HepG2 (cell line): ENCODE data around the gene RGCC. TPM values are rescaled to one million over a fixed set of nuclear protein-coding genes. Genes with fewer than 3 reads are reported as not detected.

Experiments
- ATF1 ChIP-seq: IDR thresholded peaks from 2 replicates; pipeline ENCODE4 v1.6.1; 2016; ENCODE audit warnings: mild to moderate bottlenecking, control low read depth
- CBFB ChIP-seq: sonication (generic); formaldehyde crosslinking; IDR thresholded peaks from 2 replicates; pipeline ENCODE4 v1.4.0; 2020; ENCODE audit warnings: missing genetic modification reagents
- CC2D1A ChIP-seq: sonication (generic); formaldehyde crosslinking; IDR thresholded peaks from 2 replicates; pipeline ENCODE4 v1.8.1; 2023; ENCODE audit warnings: mild to moderate bottlenecking, missing genetic modification reagents
- CENPBD1 ChIP-seq: sonication (generic); formaldehyde crosslinking; IDR thresholded peaks from 2 replicates; pipeline ENCODE4 v1.8.0; 2022; ENCODE audit warnings: missing genetic modification reagents, low read depth, mild to moderate bottlenecking, borderline replicate concordance
- FOXO4 ChIP-seq: sonication (generic); formaldehyde crosslinking; conservative IDR thresholded peaks from 2 replicates; pipeline ENCODE4 v1.8.1; 2023; ENCODE audit warnings: missing genetic modification reagents
- HOXD1 ChIP-seq: sonication (generic); formaldehyde crosslinking; IDR thresholded peaks from 2 replicates; pipeline ENCODE4 v1.5.0; 2020; ENCODE audit warnings: missing genetic modification reagents
- KLF12 ChIP-seq: sonication (generic); formaldehyde crosslinking; IDR thresholded peaks from 2 replicates; pipeline ENCODE4 v1.4.0; 2020; ENCODE audit warnings: missing genetic modification reagents, borderline replicate concordance
- NCOR1 ChIP-seq: fragments of 200-600 bp; sonication (generic); IDR thresholded peaks from 2 replicates; pipeline ENCODE4 v1.7.0; 2017; ENCODE audit warnings: antibody characterized with exemption, low read length, borderline replicate concordance
- PHF20 ChIP-seq: sonication (generic); formaldehyde crosslinking; IDR thresholded peaks from 2 replicates; pipeline ENCODE4 v1.5.0; 2020; ENCODE audit warnings: mild to moderate bottlenecking, missing genetic modification reagents
- REL ChIP-seq: sonication (generic); formaldehyde crosslinking; conservative IDR thresholded peaks from 2 replicates; pipeline ENCODE4 v1.8.0; 2022; ENCODE audit warnings: mild to moderate bottlenecking, missing genetic modification reagents, moderate library complexity
- SALL1 ChIP-seq: sonication (generic); formaldehyde crosslinking; IDR thresholded peaks from 2 replicates; pipeline ENCODE4 v1.8.0; 2022; ENCODE audit warnings: mild to moderate bottlenecking, missing genetic modification reagents
- SP140L ChIP-seq: sonication (generic); formaldehyde crosslinking; IDR thresholded peaks from 2 replicates; pipeline ENCODE4 v1.4.0; 2020; ENCODE audit warnings: missing genetic modification reagents, borderline replicate concordance
- TGIF2 ChIP-seq: IDR thresholded peaks from 2 replicates; pipeline ENCODE4 v1.6.1; 2016; ENCODE audit warnings: control low read depth, missing compliant biosample characterization
- TOPORS ChIP-seq: sonication (generic); formaldehyde crosslinking; IDR thresholded peaks from 2 replicates; pipeline ENCODE4 v1.8.0; 2023; ENCODE audit warnings: mild to moderate bottlenecking, missing genetic modification reagents
- ZNF263 ChIP-seq: sonication (generic); formaldehyde crosslinking; IDR thresholded peaks from 2 replicates; pipeline ENCODE4 v1.4.0; 2020; ENCODE audit warnings: missing genetic modification reagents
- ZNF280D ChIP-seq: sonication (generic); formaldehyde crosslinking; IDR thresholded peaks from 2 replicates; pipeline ENCODE4 v1.5.1; 2020; ENCODE audit warnings: mild to moderate bottlenecking, missing genetic modification reagents
- ZNF281 ChIP-seq: sonication (generic); formaldehyde crosslinking; IDR thresholded peaks from 2 replicates; pipeline ENCODE4 v1.4.0; 2020; ENCODE audit warnings: missing genetic modification reagents, borderline replicate concordance
- ZNF30 ChIP-seq: sonication (generic); formaldehyde crosslinking; IDR thresholded peaks from 2 replicates; pipeline ENCODE4 v1.5.0; 2020; ENCODE audit warnings: mild to moderate bottlenecking, missing genetic modification reagents
- ZNF343 ChIP-seq: sonication (generic); formaldehyde crosslinking; IDR thresholded peaks from 2 replicates; pipeline ENCODE4 v1.4.0; 2020; ENCODE audit warnings: mild to moderate bottlenecking, missing genetic modification reagents
- ZSCAN5A ChIP-seq: sonication (generic); formaldehyde crosslinking; IDR thresholded peaks from 2 replicates; pipeline ENCODE4 v1.8.0; 2022; ENCODE audit warnings: mild to moderate bottlenecking, missing genetic modification reagents, borderline replicate concordance
- polyA plus RNA-seq, 8 experiments: library from polyadenylated mRNA; depleted of rRNA in 3 of 8; stranded (reverse) in 7 of 8; unstranded in 1 of 8; fragments of >200 nt; fragmentation: Illumina TruSeq in 4 of 8; extraction: Trizol in 4 of 8; gene quantifications; 2 replicates each; pipeline versions ENCODE4 v1.2.1 to v1.2.3, GENCODE V29; 2011 to 2016; ENCODE audit warnings: low read depth in 4 of 8, missing spikeins in 1 of 8, mixed read lengths in 1 of 8; ENCODE audit not compliant: insufficient read depth in 1 of 8
- total RNA-seq, 5 experiments: library from RNA; depleted of rRNA; stranded (reverse); fragments of >200 nt; fragmentation: Illumina TruSeq; extraction: Trizol; gene quantifications; 2 replicates each; pipeline ENCODE4 v1.2.3, GENCODE V29; 2016; ENCODE audit warnings: low read depth in 1 of 5

RGCC gene
- total and polyA plus RNA-seq, 2 of the 13 experiments (the other 11 are each of a cell fraction or from before 2014, with no cell fraction given): 0.20 to 8.4 TPM

GRCh38 chr13:41434831-41435520, 22.4 kb upstream of the RGCC start (continued):
- no peak for TF ChIP-seq ZNF280D (CRISPR knock-in tag)
- TF ChIP-seq CC2D1A: no peak
- no peak for TF ChIP-seq SP140L
- TF ChIP-seq SALL1 (CRISPR knock-in tag): peak; percentile 37; the same call in 1 of the 2 replicates
- TF ChIP-seq ATF1 (CRISPR knock-in tag): no peak
- no peak for TF ChIP-seq CENPBD1 (CRISPR knock-in tag)
- no peak for TF ChIP-seq ZNF281
- TF ChIP-seq ZSCAN5A (CRISPR knock-in tag): no peak
- no peak for TF ChIP-seq KLF12 (CRISPR knock-in tag)
- TF ChIP-seq TOPORS (CRISPR knock-in tag): no peak
- TF ChIP-seq FOXO4: no peak
- no peak for TF ChIP-seq REL
- TF ChIP-seq NCOR1: no peak
- TF ChIP-seq CBFB (CRISPR knock-in tag): no peak
- no peak for TF ChIP-seq ZNF343 (CRISPR knock-in tag)
- TF ChIP-seq ZNF30: no peak
- no peak for TF ChIP-seq TGIF2 (CRISPR knock-in tag)
- no peak for TF ChIP-seq PHF20
- 0 out of 2 replicates have a peak, but pooled peaks have one; percentile 55 for TF ChIP-seq ZNF263
- no peak for TF ChIP-seq HOXD1 (CRISPR knock-in tag)
